ENCODE data around the gene HSD11B1L.

- TF ChIP-seq CTCF (IDR thresholded peaks at IDR 0.05): no peak
- TF ChIP-seq POLR2A (IDR thresholded peaks at IDR 0.05): no peak
Measured at GRCh38 chr19:5697890-5698634, 17.2 kb downstream of the HSD11B1L start.

Data from vagina (tissue), 2 donors.